CD4-positive, alpha-beta T cell treated with Interleukin-4 for 4 hours (primary cell): ENCODE measurements around the gene SUPT5H.
"Not testable (repeated sequence)": the region's sequence is repeated elsewhere in the genome, so short reads cannot be mapped to it uniquely, and the experiment has no call there.

ENCODE experiments used
- DNase-seq: peaks from one replicate; pipeline ENCODE4 v3.0.0-alpha.2; 2020

SUPT5H gene

GRCh38 chr19:39469036-39469435, 23.7 kb downstream of the SUPT5H start:
- no peak for DNase-seq

GRCh38 chr19:39469567-39469966, 24.2 kb downstream of the SUPT5H start:
- DNase-seq, result no peak

GRCh38 chr19:39470724-39471339, 25.4 kb downstream of the SUPT5H start:
- no peak for DNase-seq

- DNase-seq, result no peak
Observed at GRCh38 chr19:39471756-39472536, 26.6 kb downstream of the SUPT5H start.

- DNase-seq, result no peak
Observed at GRCh38 chr19:39472746-39473442, 27.5 kb downstream of the SUPT5H start.

- DNase-seq, result no peak
Observed at GRCh38 chr19:39473443-39473960, 28.1 kb downstream of the SUPT5H start.

GRCh38 chr19:39474139-39474620, 28.8 kb downstream of the SUPT5H start:
- peak; percentile 53 for DNase-seq

GRCh38 chr19:39475748-39476147, 30.4 kb downstream of the SUPT5H start:
- DNase-seq, result no peak

GRCh38 chr19:39479319-39479801, 34.0 kb downstream of the SUPT5H start:
- not testable (repeated sequence) for DNase-seq

- DNase-seq, result no peak
Observed at GRCh38 chr19:39479916-39480315, 34.5 kb downstream of the SUPT5H start.

- DNase-seq, result peak; percentile 94
Observed at GRCh38 chr19:39480337-39481228, 35.2 kb downstream of the SUPT5H start, which contains the start of gene TIMM50. TSS of gene TIMM50 (plus strand) at chr19:39480838. CDS start at chr19:39480854, 16 bp downstream.

- no peak for DNase-seq
Observed at GRCh38 chr19:39481229-39481545, 35.8 kb downstream of the SUPT5H start.

- DNase-seq, result no peak
Observed at GRCh38 chr19:39481676-39482075, 36.3 kb downstream of the SUPT5H start.

GRCh38 chr19:39483141-39483540, 37.8 kb downstream of the SUPT5H start:
- DNase-seq, result no peak

GRCh38 chr19:39489756-39490155, 44.4 kb downstream of the SUPT5H start:
- DNase-seq, result no peak

- DNase-seq, result no peak
Observed at GRCh38 chr19:39492225-39492624, 46.8 kb downstream of the SUPT5H start.

GRCh38 chr19:39492788-39493187, 47.4 kb downstream of the SUPT5H start:
- DNase-seq, result no peak

GRCh38 chr19:39494661-39495060, 49.3 kb downstream of the SUPT5H start:
- no peak for DNase-seq

- no peak for DNase-seq
Observed at GRCh38 chr19:39496063-39496462, 50.7 kb downstream of the SUPT5H start.

- DNase-seq, result no peak
Observed at GRCh38 chr19:39497701-39497995, 52.3 kb downstream of the SUPT5H start.

- DNase-seq, result no peak
Observed at GRCh38 chr19:39497996-39498797, 52.8 kb downstream of the SUPT5H start.
